Heart right ventricle (tissue), 16 donors: ENCODE measurements around the gene SND1. TPM values are rescaled to one million over a fixed set of nuclear protein-coding genes. Genes with fewer than 3 reads are reported as not detected.

Source experiments
- ATAC-seq, 8 donors: fragments of 200-7000 bp; cut with Tn5 transposase; one replicate each; pipeline ENCODE4 v1.9.1; 2020; ENCODE audit warnings: mild to moderate bottlenecking in 8 of 8, moderate library complexity in 8 of 8, moderate number of reproducible peaks in 1 of 8
- DNase-seq, 2 donors: peaks; one replicate each; pipeline ENCODE4 v3.0.0-alpha.2; 2020
- H3K27ac ChIP-seq, 10 donors: fragments of 200-600 bp; sonication (generic) in 2 of 10; one replicate each; pipeline versions ENCODE4 v1.5.0 to v1.8.0; 2020 to 2022; ENCODE audit warnings: mild to moderate bottlenecking in 3 of 10
- H3K27me3 ChIP-seq, 7 donors: fragments of 200-600 bp; one replicate each; pipeline ENCODE4 v1.8.0; 2021 to 2022; ENCODE audit warnings: mild to moderate bottlenecking in 2 of 7
- H3K36me3 ChIP-seq, 9 donors: fragments of 200-600 bp; sonication (generic) in 1 of 9; one replicate each; pipeline versions ENCODE4 v1.5.0 to v1.8.0; 2020 to 2022; ENCODE audit warnings: mild to moderate bottlenecking in 2 of 9
- H3K4me1 ChIP-seq, 9 donors: fragments of 200-600 bp; sonication (generic) in 1 of 9; one replicate each; pipeline versions ENCODE4 v1.5.0 to v1.8.0; 2020 to 2022; ENCODE audit warnings: mild to moderate bottlenecking in 4 of 9
- H3K4me3 ChIP-seq, 10 donors: fragments of 200-600 bp; sonication (generic) in 2 of 10; one replicate each; pipeline versions ENCODE4 v1.5.0 to v1.8.0; 2020 to 2022; ENCODE audit warnings: mild to moderate bottlenecking in 7 of 10, moderate library complexity in 2 of 10
- H3K9me3 ChIP-seq, 11 donors: fragments of 200-600 bp in 10 of 11; sonication (generic) in 2 of 11; one replicate each; pipeline versions ENCODE4 v1.5.0 to v1.8.0; 2013 to 2022; ENCODE audit warnings: mild to moderate bottlenecking in 2 of 11, control low read depth in 1 of 11, moderate library complexity in 1 of 11
- WGBS, 2 donors: extraction: QIAGEN DNeasy Blood & Tissue Kit; methylation state at CpG; one replicate each; pipeline ENCODE4 v1.1.7; 2013; ENCODE audit warnings: inconsistent platforms in 1 of 2; 5-methylcytosine and 5-hydroxymethylcytosine counted together
- intact Hi-C, 10 donors: fragments of 100-400 bp; cut with DNase I; formaldehyde crosslinking; loops; one replicate each; pipeline versions ENCODE4 v1.11.1 to v1.14.2; 2022
- polyA plus RNA-seq, 2 donors: library from polyadenylated mRNA; stranded (reverse); fragments of 200-250 nt; gene quantifications; one replicate each; pipeline ENCODE4 v1.2.3, GENCODE V29; 2013
- total RNA-seq, 10 donors: library from RNA; stranded (reverse); fragmentation: NEBNext Ultra II Directional in 3 of 10; extraction: Animal tissue kit (Norgen Biotek cat#: 25700) in 3 of 10; gene quantifications; one replicate each; pipeline versions ENCODE4 v1.2.1 to v1.2.4, GENCODE V29; 2021 to 2023
- TF ChIP-seq, protein P1 (sequence below), 9 donors: fragments of 200-600 bp; sonication (generic) in 2 of 9; IDR thresholded peaks; one replicate each; pipeline versions ENCODE4 v1.5.0 to v1.8.0; 2021 to 2022; ENCODE audit warnings: antibody characterized with exemption in 9 of 9, mild to moderate bottlenecking in 5 of 9, moderate library complexity in 1 of 9
- donor health status: Arrhythmogenic right ventricular cardiomyopathy.
- donor health status: ischemic (EF 13 %, LVEDD 7.1; RV severe dilation, severe dysfunction).
- donor health status: healthy with polysubstance abuse.
- donor health status: DM: no; HTN: yes; CAD: no.
- donor health status: DM: no; HTN: no; CAD: no.
- donor health status: ischemic (EF 25% LVEDD 6.9; RV normal size, moderate dysfunction).
- donor health status: ischemic (EF 25% LVEDD 5.7; RV mildly dilated, moderate dysfunction).
- donor health status: healthy.
- donor health status: DM: yes; HTN: yes; CAD: no.
- donor health status: Ischemic cardiomyopathy.
- donor health status: ischemic (EF 35%, LVEDD 5.7; RV mildly dilated, moderate dysfunction).
- donor health status: nonischemic (EF 11% LVEDD 7.7; RV severe dilation, severe dysfunction).
- donor health status: DM: yes; HTN: yes; CAD: no.
- donor health status: PGD.
- donor health status: ischemic (EF 29% LVEDD 5.4; RV normal size, mild dysfunction).
- donor health status: nonischemic (EF 23%, LVEDD 6.1; RV moderate dilation, normal function).

Gene SND1
- total and polyA plus RNA-seq, 12 donors, result 39.9 to 107 (median 80.8) TPM

DNA sequence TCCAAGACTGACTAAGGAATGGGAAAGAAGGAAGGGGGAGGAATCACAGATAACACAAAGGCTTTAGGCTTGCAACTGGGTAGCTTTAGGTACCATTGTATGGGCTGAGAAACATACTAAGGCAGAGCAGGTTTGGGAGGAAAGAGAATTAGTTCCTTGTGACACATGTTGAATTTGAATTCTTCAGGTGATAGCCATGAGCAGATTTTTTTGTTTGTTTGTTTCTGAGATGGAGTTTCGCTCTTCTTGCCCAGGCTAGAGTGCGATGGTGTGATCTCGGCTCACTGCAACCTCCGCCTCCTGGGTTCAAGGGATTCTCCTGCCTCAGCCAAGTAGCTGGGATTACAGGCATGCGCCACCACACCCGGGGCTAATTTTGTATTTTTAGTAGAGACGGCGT lies 4.4 kb upstream of the SND1 start:
- H3K36me3 ChIP-seq, result no peaks in the 10 kb centered on the region
- no peaks in the 10 kb centered on the region for H3K9me3 ChIP-seq
- peaks cover 0 to 11% (median 5%) of the 10 kb centered on the region in 9 donors for H3K4me1 ChIP-seq
- intact Hi-C loops, result loop anchor here in 1 of 10 donors (10.0 kb wide), 1 partner anchor 53 kb away; the partner anchor contains the start of gene FSCN3
- H3K27ac ChIP-seq, result no peak overlapping the region
- peaks cover 0 to 5% (median 0%) of the 10 kb centered on the region in 7 donors for H3K27me3 ChIP-seq
- H3K4me3 ChIP-seq, result no peak overlapping the region
- WGBS, 2 donors, result 96 to 100% methylated on average over 8 of the region's 8 CpGs
- TF ChIP-seq, protein P1, sequence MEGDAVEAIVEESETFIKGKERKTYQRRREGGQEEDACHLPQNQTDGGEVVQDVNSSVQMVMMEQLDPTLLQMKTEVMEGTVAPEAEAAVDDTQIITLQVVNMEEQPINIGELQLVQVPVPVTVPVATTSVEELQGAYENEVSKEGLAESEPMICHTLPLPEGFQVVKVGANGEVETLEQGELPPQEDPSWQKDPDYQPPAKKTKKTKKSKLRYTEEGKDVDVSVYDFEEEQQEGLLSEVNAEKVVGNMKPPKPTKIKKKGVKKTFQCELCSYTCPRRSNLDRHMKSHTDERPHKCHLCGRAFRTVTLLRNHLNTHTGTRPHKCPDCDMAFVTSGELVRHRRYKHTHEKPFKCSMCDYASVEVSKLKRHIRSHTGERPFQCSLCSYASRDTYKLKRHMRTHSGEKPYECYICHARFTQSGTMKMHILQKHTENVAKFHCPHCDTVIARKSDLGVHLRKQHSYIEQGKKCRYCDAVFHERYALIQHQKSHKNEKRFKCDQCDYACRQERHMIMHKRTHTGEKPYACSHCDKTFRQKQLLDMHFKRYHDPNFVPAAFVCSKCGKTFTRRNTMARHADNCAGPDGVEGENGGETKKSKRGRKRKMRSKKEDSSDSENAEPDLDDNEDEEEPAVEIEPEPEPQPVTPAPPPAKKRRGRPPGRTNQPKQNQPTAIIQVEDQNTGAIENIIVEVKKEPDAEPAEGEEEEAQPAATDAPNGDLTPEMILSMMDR (IDR thresholded peaks at IDR 0.05), result no peak
- ATAC-seq, result no peak
- no peak for DNase-seq

DNA sequence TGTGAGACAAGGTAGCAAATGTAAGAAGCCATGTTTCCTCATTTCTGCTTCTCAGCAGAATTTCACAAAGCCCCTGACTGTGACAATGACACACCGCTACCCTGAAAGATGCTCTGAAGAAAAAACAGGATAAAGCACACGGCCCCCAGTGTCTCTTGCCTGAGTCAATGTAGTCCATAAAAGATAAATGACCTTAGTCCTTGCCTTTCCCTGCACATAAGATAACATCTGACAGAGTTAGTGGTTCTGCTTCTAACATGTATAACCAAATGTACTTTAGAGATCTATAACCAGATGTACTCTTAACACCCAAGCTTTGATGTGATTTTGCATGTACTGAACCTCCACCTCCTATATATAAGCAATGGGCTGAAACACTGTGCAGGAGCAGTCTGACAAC lies 3.0 kb upstream of the SND1 start:
- no peak for ATAC-seq
- no peak for DNase-seq
- H3K36me3 ChIP-seq, result no peaks in the 10 kb centered on the region
- H3K27ac ChIP-seq, result no peak overlapping the region
- peaks cover 0 to 24% (median 19%) of the 10 kb centered on the region in 9 donors for H3K4me1 ChIP-seq
- H3K9me3 ChIP-seq, result no peaks in the 10 kb centered on the region
- 76% methylated on average over 2 of the region's 2 CpGs for WGBS, 2 donors
- no peak overlapping the region for H3K4me3 ChIP-seq
- H3K27me3 ChIP-seq, result peaks cover 0 to 5% (median 0%) of the 10 kb centered on the region in 7 donors
- intact Hi-C loops, result loop anchor here in 1 of 10 donors (10.0 kb wide), 1 partner anchor 54 kb away; the partner anchor contains the start of gene FSCN3
- TF ChIP-seq, protein P1 (IDR thresholded peaks at IDR 0.05), result no peak

DNA sequence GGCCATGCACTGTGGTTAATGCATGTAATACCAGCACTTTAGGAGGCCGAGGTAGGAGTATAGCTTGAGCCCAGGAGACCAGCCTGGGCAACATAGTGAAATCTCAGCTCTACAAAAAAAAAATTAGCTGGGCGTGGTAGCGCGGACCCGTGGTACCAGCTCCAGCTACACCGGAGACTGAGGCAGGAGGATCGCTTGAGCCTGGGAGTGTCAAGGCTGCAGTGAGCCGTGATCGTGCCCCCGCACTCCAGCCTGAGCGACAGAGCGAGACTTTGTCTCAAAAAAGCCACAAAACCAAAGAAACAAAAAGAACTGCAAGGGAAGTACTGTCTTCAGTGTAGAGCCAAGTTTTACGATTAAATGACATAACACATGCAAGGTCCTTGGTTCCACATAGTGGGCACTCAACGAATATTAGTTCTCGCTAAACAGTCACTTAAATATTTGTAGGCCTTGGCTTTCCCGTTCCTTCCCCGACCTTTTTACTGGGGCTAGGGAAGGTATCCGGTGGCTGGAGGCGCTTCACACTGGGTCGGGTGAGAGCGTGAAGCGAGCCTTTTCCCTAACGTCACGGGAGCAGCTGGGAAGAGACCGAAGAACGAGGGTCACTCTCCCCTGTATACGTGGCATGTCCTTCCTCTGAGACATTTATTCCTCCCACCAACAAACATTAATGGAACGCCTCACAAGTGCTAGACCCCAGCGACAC lies 993 bp upstream of the SND1 start:
- Histone ChIP-seq H3K27ac (peak overlapping the region; percentile 85 to 99 (median 94)), H3K27me3 (peaks cover 0 to 3% (median 0%) of the 10 kb centered on the region in 7 donors), H3K36me3 (no peaks in the 10 kb centered on the region), H3K9me3 (no peaks in the 10 kb centered on the region), H3K4me3 (peak overlapping the region; percentile 11 to 92 (median 80)), H3K4me1 (peaks cover 0 to 44% (median 37%) of the 10 kb centered on the region in 9 donors)
- WGBS, 2 donors, result 43 to 47% methylated on average over 29 of the region's 29 CpGs
- intact Hi-C loops, result loop anchor here in 8 of 10 donors (2.0 to 5.0 kb wide), 3 partner anchors 62 to 64 kb away; partner anchors contain the start of genes ARF5 (in 7 of the 8) and GCC1 (in 6 of the 8)
- DNase-seq (no peak), ATAC-seq (peak; percentile 1 to 49 (median 26))
- TF ChIP-seq, protein P1 (IDR thresholded peaks at IDR 0.05), result no peak

DNA sequence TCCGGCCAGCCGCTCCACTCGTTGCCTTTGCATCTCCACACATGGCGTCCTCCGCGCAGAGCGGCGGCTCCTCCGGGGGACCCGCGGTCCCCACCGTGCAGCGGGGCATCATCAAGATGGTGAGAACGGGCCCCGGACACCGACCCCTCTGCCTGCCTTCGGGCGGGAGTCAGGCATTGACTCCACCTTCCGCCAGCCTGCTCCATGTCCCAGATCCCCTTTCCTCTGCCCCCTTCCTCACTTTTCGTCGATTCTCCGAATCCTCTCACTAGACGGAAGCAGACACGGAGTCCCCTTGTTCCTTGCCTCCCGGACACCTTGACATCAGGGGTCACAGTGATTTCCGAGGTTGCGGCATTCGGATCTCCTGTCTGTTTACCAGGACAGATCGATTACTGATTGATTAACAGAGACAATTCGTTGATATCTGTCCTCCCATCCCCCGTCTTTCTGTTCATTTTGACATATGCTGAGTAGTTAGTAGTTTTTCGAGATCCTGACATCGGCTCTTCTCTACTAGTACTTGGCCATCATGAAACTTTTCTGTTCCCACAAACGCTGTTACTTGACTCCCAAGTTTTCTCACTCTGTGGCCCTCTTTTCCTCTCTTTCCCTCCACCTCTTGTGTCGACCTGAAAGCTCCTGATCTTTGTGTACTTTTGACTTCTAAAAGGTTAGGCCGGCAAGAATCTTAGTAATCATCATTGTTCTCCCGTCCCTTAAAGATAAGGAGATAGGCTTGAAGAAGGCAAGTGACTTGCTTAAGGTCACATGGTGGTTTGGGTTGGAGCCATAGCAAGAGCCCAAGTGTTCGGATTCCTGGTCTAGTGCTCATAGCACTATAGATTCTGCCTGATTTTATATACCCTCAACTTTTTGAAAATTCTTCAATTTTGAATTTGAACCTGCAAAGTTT lies 597 bp downstream of the SND1 start:
- Histone ChIP-seq H3K27me3 (no peaks in the 10 kb centered on the region), H3K27ac (peak overlapping the region in 9 of 10 donors; percentile 75 to 99 (median 94)), H3K36me3 (peaks cover 0 to 12% (median 0%) of the 10 kb centered on the region in 9 donors), H3K9me3 (no peaks in the 10 kb centered on the region), H3K4me1 (peaks cover 0 to 50% (median 38%) of the 10 kb centered on the region in 9 donors), H3K4me3 (peak overlapping the region; percentile 66 to 92 (median 80))
- 1 to 2% methylated on average over 38 of the region's 38 CpGs for WGBS, 2 donors
- DNase-seq, result no peak
- intact Hi-C loops, result loop anchor here in 6 of 10 donors (5.0 kb wide), 1 partner anchor 65 kb away; the partner anchor contains the start of genes ARF5 (in 6 of the 6) and GCC1 (in 6 of the 6)
- ATAC-seq, result peak in 3 of 8 donors; percentile 9 to 12 (median 10)
- TF ChIP-seq, protein P1 (IDR thresholded peaks at IDR 0.05), result no peak
